Epithelial cell of esophagus (primary cell): ENCODE results near the gene PPFIA2.
"Not testable (repeated sequence)": the region's sequence is repeated elsewhere in the genome, so short reads cannot be mapped to it uniquely, and the experiment has no call there.

Source experiments
- DNase-seq: peaks from one replicate; pipeline ENCODE4 v3.0.0; 2010; ENCODE audit warnings: low read depth
- H3K4me3 ChIP-seq: 2 replicates; pipeline ENCODE4 v1.5.1; 2011; ENCODE audit warnings: mild to moderate bottlenecking, low read length, control low read depth
- CTCF ChIP-seq: IDR thresholded peaks from 2 replicates; pipeline ENCODE4 v1.5.1; 2011; ENCODE audit warnings: low read depth, mild to moderate bottlenecking, low read length, control low read depth, inconsistent platforms; ENCODE audit not compliant: insufficient read depth; ENCODE audit errors: missing control alignments

Gene PPFIA2

GRCh38 chr12:81683881-81684280, 75.3 kb downstream of the PPFIA2 start:
- no peak for DNase-seq
- no peak overlapping the region for H3K4me3 ChIP-seq
- no peak for TF ChIP-seq CTCF

- no peak for DNase-seq
- TF ChIP-seq CTCF, result no peak
- no peak overlapping the region for H3K4me3 ChIP-seq
Measured at GRCh38 chr12:81679614-81680013, 79.5 kb downstream of the PPFIA2 start.

- DNase-seq, result no peak
- no peak overlapping the region for H3K4me3 ChIP-seq
- no peak for TF ChIP-seq CTCF
Measured at GRCh38 chr12:81670759-81671158, 88.4 kb downstream of the PPFIA2 start.

- peak; percentile 86 for DNase-seq
- no peak for TF ChIP-seq CTCF
- no peak overlapping the region for H3K4me3 ChIP-seq
Measured at GRCh38 chr12:81668475-81668874, 90.7 kb downstream of the PPFIA2 start.

GRCh38 chr12:81659310-81659709, 99.8 kb downstream of the PPFIA2 start:
- DNase-seq, H3K4me3 ChIP-seq: not testable (repeated sequence)

GRCh38 chr12:81644503-81644902, 114.6 kb downstream of the PPFIA2 start:
- DNase-seq, result peak; percentile 58
- peak; percentile 42 for TF ChIP-seq CTCF
- no peak overlapping the region for H3K4me3 ChIP-seq

- no peak for TF ChIP-seq CTCF
- no peak overlapping the region for H3K4me3 ChIP-seq
- no peak for DNase-seq
Measured at GRCh38 chr12:81639196-81639595, 120.0 kb downstream of the PPFIA2 start.

- no peak for TF ChIP-seq CTCF
Measured at GRCh38 chr12:81633127-81633526, 126.0 kb downstream of the PPFIA2 start.

More at GRCh38 chr12:81633127-81633526, 126.0 kb downstream of the PPFIA2 start:
- no peak for DNase-seq
- H3K4me3 ChIP-seq, result no peak overlapping the region
